GM06990 (cell line): Measurements from ENCODE around the gene CSTPP1.

ENCODE experiments used
- DNase-seq: peaks from one replicate; pipeline ENCODE4 v3.0.0-alpha.2; 2011; ENCODE audit not compliant: insufficient read length; ENCODE audit errors: extremely low read depth
- H3K27me3 ChIP-seq: replicated peaks from 2 replicates; pipeline ENCODE4 v1.6.0; 2011; ENCODE audit warnings: low read length; ENCODE audit not compliant: control insufficient read depth, insufficient read depth
- H3K36me3 ChIP-seq: 2 replicates; pipeline ENCODE4 v1.5.1; 2011; ENCODE audit warnings: low read length; ENCODE audit not compliant: control insufficient read depth, insufficient read depth
- H3K4me3 ChIP-seq: replicated peaks from 2 replicates; pipeline ENCODE4 v1.5.1; 2011; ENCODE audit warnings: low read depth, mild to moderate bottlenecking, control low read depth, low read length
- TF ChIP-seq, protein P1 (sequence below): IDR thresholded peaks from 2 replicates; pipeline ENCODE4 v1.5.1; 2011; ENCODE audit warnings: low read length, control low read depth, mild to moderate bottlenecking, inconsistent platforms; ENCODE audit not compliant: insufficient read depth, poor library complexity, severe bottlenecking

CSTPP1 gene

DNA sequence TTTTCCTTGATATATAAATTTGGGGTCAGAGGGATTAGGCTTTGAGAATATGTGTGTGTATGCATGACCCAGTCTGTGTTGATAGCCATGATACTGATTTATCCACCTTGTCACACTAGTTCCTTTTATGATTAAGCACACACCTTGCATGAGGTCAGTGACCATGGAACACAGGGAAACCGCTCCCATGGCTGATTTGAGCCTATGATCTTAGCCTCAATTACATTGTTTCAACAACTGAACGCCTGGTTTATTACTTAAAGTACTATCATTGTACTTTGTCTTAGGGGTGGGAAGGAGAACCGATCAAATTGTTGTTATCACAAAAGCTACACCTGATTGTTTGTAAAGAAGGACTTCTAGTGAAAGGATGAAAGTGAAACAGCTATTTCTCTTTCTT, 169.4 kb downstream of the CSTPP1 start:
- no peak for DNase-seq
- TF ChIP-seq, protein P1, sequence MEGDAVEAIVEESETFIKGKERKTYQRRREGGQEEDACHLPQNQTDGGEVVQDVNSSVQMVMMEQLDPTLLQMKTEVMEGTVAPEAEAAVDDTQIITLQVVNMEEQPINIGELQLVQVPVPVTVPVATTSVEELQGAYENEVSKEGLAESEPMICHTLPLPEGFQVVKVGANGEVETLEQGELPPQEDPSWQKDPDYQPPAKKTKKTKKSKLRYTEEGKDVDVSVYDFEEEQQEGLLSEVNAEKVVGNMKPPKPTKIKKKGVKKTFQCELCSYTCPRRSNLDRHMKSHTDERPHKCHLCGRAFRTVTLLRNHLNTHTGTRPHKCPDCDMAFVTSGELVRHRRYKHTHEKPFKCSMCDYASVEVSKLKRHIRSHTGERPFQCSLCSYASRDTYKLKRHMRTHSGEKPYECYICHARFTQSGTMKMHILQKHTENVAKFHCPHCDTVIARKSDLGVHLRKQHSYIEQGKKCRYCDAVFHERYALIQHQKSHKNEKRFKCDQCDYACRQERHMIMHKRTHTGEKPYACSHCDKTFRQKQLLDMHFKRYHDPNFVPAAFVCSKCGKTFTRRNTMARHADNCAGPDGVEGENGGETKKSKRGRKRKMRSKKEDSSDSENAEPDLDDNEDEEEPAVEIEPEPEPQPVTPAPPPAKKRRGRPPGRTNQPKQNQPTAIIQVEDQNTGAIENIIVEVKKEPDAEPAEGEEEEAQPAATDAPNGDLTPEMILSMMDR = no peak

DNA sequence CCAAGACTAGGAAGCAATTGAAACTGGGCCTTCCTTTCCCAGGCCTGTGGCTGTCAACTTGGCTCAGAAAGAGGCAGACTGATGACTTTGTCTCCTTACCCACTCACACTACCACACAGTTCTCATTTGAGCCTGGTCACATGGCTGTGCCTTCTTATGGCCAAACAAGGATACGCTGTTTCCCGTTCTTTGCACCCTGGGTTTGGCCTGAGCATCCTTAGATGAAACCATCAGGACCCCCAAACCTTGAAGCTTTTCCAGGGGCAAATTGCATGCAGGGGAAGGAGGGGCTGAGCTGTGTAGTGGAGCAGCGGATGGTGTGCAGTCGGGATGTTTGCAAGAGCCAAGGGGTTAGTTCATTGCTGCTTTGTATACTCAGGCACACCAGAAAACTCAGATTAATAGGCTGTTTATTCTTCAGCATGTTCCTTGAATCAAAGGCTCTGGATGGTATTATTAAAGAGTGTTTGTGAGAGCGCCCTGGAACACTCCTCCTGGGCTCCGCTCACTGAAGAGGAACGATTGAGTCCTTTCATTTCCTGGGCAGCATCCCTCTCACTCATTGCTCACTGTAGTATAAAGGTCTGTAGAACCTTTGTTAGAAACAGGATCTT, 170.3 kb downstream of the CSTPP1 start:
- H3K4me3 ChIP-seq = no peak overlapping the region
- TF ChIP-seq, protein P1 = no peak
- no peaks in the 10 kb centered on the region for H3K27me3 ChIP-seq
- no peak for DNase-seq
- no peaks in the 10 kb centered on the region for H3K36me3 ChIP-seq

More for the DNA sequence above, 169.4 kb downstream of the CSTPP1 start:
- Histone ChIP-seq H3K36me3 (no peaks in the 10 kb centered on the region), H3K27me3 (no peaks in the 10 kb centered on the region), H3K4me3 (no peak overlapping the region)

DNA sequence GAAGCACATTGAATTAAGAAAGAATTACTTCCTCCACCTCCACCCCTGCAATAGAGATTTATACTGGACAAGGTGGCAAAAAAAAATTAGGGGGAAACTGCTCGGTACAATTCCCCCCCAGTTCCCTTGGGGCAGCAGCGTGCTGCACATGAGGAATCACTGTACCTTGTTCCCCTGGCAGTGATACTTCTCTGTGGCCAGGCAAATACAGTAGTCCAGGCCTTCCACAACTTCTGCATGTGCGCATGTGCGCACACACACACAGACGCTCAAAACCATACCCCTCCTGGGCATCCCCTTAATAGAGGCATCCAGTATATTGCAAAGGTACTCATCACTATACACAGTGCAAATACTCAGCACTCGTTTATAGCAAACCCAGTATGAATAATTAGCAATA, 171.2 kb downstream of the CSTPP1 start:
- TF ChIP-seq, protein P1 = no peak
- Histone ChIP-seq H3K27me3 (no peaks in the 10 kb centered on the region), H3K36me3 (no peaks in the 10 kb centered on the region), H3K4me3 (no peak overlapping the region)
- no peak for DNase-seq

DNA sequence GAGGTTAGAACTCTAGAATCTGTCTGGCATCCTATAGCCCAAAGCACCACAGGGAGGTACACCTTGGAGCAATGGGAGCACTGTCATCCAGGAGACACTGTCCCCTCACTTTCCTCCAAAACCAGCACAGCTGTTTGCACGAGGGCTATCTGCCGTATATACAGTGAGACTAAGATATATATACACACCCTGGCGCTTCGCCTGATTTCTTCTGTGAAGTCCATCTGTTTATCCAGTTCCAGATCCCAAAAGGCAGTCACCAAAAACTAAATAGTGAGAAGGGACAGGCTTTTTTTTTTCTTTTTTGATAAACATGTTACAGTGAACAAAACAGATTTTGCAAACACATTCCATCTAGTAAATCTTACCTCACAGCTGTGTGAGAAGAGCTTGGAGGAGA, 171.7 kb downstream of the CSTPP1 start:
- Histone ChIP-seq H3K4me3 (no peak overlapping the region), H3K27me3 (no peaks in the 10 kb centered on the region), H3K36me3 (no peaks in the 10 kb centered on the region)
- TF ChIP-seq, protein P1 = no peak
- DNase-seq = no peak

DNA sequence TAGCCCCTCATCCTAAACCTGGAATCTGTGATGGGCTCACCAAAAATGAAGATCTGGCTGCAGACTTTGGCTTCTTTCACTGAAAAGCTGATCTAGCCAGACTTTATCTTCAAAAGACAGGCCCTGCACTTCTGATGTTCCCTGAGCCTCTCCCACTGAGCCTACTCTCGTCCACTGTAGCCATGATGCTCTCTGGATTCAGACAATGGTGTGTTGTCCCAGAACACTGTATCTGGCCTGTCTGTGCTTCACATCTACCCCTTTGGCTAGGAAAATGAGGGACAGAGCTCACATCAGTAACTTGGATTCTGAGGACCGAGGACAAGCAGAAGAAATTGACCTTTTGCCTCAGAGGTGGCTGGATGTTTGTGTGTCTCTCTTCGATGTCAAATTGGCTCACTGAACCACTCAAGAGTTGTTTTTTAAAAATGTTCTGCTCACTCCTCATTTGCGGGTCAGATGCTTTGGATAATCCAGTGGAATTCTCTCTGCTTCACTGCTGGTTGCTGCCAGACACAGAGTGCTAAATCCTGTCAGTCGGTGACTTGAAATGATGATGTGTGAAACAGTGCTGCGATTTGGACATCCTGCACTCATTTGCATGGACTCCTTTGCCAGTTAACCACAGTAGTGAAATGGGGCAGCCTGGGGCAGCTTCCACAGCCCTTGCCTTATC, 172.6 kb downstream of the CSTPP1 start:
- no peak for DNase-seq
- H3K4me3 ChIP-seq = no peak overlapping the region
- no peaks in the 10 kb centered on the region for H3K27me3 ChIP-seq
- no peaks in the 10 kb centered on the region for H3K36me3 ChIP-seq
- TF ChIP-seq, protein P1 = no peak
